ENCODE results near the gene ADAM12. TPM values are rescaled to one million over a fixed set of nuclear protein-coding genes. Genes with fewer than 3 reads are reported as not detected.

Gene ADAM12
- total RNA-seq, 2 donors from 2014 or later, result 0.27 to 2.2 TPM

- Histone ChIP-seq H3K36me3 (no peaks in the 10 kb centered on the region), H3K27me3 (replicated peaks; ENCODE audit: insufficient read depth) (no peaks in the 10 kb centered on the region), H3K9me3 (no peaks in the 10 kb centered on the region), H3K27ac (no peak overlapping the region), H3K4me1 (ENCODE audit: control insufficient read depth in 1 of 2, low read depth in 2 of 2) (no peaks in the 10 kb centered on the region), H3K4me3 (no peak overlapping the region)
- DNase-seq (ENCODE audit: low spot score), result no peak
- ATAC-seq (ENCODE audit: insufficient number of reproducible peaks, low FRiP score, low read depth), result no peak
- TF ChIP-seq, protein P1, sequence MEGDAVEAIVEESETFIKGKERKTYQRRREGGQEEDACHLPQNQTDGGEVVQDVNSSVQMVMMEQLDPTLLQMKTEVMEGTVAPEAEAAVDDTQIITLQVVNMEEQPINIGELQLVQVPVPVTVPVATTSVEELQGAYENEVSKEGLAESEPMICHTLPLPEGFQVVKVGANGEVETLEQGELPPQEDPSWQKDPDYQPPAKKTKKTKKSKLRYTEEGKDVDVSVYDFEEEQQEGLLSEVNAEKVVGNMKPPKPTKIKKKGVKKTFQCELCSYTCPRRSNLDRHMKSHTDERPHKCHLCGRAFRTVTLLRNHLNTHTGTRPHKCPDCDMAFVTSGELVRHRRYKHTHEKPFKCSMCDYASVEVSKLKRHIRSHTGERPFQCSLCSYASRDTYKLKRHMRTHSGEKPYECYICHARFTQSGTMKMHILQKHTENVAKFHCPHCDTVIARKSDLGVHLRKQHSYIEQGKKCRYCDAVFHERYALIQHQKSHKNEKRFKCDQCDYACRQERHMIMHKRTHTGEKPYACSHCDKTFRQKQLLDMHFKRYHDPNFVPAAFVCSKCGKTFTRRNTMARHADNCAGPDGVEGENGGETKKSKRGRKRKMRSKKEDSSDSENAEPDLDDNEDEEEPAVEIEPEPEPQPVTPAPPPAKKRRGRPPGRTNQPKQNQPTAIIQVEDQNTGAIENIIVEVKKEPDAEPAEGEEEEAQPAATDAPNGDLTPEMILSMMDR (IDR thresholded peaks at IDR 0.05), result no peak
Measured at GRCh38 chr10:126119599-126119998, 268.7 kb downstream of the ADAM12 start.

DNA sequence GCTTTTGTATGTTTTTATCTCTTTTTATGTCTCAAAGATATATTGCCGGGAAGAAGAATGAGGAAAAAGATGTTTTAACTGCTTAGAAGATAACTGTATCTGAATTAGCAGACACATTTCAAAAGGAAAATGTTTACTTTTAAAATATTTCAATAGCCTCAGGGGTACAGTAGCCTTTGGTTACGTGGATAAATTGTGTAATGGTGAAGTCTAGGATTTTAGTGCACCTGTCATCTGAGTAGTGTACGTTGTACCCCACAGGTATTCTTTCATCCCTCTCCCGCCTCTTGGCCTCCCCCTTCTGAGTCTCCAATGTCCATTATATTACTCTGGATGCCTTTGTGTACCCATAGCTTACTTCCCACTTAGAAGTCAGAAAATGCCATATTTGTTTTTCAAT, 269.8 kb downstream of the ADAM12 start:
- DNase-seq (ENCODE audit: low spot score) (no peak), ATAC-seq (ENCODE audit: insufficient number of reproducible peaks, low FRiP score, low read depth) (no peak)
- H3K9me3 ChIP-seq, result no peaks in the 10 kb centered on the region
- no peaks in the 10 kb centered on the region for H3K27me3 ChIP-seq (replicated peaks; ENCODE audit: insufficient read depth)
- no peak overlapping the region for H3K4me3 ChIP-seq
- H3K36me3 ChIP-seq, result no peaks in the 10 kb centered on the region
- H3K27ac ChIP-seq, result no peak overlapping the region
- TF ChIP-seq, protein P1 (IDR thresholded peaks at IDR 0.05), result no peak
- no peaks in the 10 kb centered on the region for H3K4me1 ChIP-seq (ENCODE audit: control insufficient read depth in 1 of 2, low read depth in 2 of 2)

- Histone ChIP-seq H3K27me3 (replicated peaks; ENCODE audit: insufficient read depth) (no peaks in the 10 kb centered on the region), H3K27ac (no peak overlapping the region), H3K4me1 (ENCODE audit: control insufficient read depth in 1 of 2, low read depth in 2 of 2) (no peaks in the 10 kb centered on the region), H3K4me3 (no peak overlapping the region), H3K36me3 (no peaks in the 10 kb centered on the region), H3K9me3 (no peaks in the 10 kb centered on the region)
- DNase-seq (ENCODE audit: low spot score), result no peak
- ATAC-seq (ENCODE audit: insufficient number of reproducible peaks, low FRiP score, low read depth), result no peak
- TF ChIP-seq, protein P1 (IDR thresholded peaks at IDR 0.05), result no peak
Measured at GRCh38 chr10:126117196-126117595, 271.1 kb downstream of the ADAM12 start.

DNA sequence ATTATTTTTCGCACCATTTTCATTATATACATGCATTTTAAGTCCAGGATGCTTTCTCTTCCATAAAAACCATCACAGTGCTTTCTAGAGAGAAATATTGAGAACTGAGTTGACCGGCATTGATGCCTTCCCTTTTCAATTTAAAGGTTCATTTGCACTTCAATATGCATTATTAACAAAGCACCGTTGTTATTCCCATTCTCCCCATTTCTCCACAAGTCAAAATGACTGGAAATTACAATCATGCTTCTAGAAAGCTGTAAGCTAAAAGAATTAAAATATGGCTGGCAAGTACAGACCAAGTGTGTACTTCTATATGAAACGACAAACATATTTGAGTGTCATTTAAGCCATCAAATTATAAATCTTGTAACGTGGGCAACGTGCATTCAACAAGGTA, 272.4 kb downstream of the ADAM12 start:
- TF ChIP-seq, protein P1 (IDR thresholded peaks at IDR 0.05), result no peak

DNA sequence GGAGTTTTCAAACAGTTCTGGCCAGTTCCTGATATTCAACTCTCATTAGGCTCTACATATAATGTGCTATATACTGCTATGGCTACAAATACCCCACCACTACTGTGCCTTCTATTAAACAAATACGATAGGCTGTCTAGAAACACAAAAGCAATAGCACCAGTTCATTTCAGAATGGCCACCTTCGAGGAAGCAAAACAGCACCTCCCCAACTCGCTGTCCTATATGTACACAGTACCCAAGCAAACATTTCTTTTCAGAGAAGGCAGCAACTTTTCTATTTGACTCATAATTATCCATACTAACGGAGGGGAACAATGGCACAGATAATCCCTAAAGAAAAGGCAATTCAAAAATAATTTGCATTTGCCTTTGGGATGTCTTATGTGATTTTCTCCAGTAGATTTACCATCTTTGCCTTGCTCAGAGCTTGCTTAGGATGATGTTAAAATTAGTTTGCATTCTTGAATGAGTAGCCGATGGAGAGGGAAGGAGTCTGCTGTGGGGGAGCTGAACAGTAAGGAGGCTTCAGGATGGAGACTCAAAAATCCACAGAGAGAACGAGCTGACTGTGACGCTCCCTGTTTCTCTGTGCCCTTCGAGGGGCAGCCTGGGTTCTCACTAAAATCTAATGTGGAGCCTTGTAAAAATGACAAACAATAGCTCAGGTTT, 273.3 kb downstream of the ADAM12 start:
- DNase-seq (ENCODE audit: low spot score) (no peak), ATAC-seq (ENCODE audit: insufficient number of reproducible peaks, low FRiP score, low read depth) (no peak)
- Histone ChIP-seq H3K9me3 (no peaks in the 10 kb centered on the region), H3K36me3 (no peaks in the 10 kb centered on the region), H3K4me1 (ENCODE audit: control insufficient read depth in 1 of 2, low read depth in 2 of 2) (no peaks in the 10 kb centered on the region), H3K4me3 (no peak overlapping the region), H3K27me3 (replicated peaks; ENCODE audit: insufficient read depth) (no peaks in the 10 kb centered on the region), H3K27ac (no peak overlapping the region)
- TF ChIP-seq, protein P1 (IDR thresholded peaks at IDR 0.05), result no peak

More for the DNA sequence above, 272.4 kb downstream of the ADAM12 start:
- ATAC-seq (ENCODE audit: insufficient number of reproducible peaks, low FRiP score, low read depth) (no peak), DNase-seq (ENCODE audit: low spot score) (no peak)
- no peaks in the 10 kb centered on the region for H3K36me3 ChIP-seq
- H3K4me3 ChIP-seq, result no peak overlapping the region
- H3K27ac ChIP-seq, result no peak overlapping the region
- no peaks in the 10 kb centered on the region for H3K9me3 ChIP-seq
- no peaks in the 10 kb centered on the region for H3K4me1 ChIP-seq (ENCODE audit: control insufficient read depth in 1 of 2, low read depth in 2 of 2)
- no peaks in the 10 kb centered on the region for H3K27me3 ChIP-seq (replicated peaks; ENCODE audit: insufficient read depth)
